Right cardiac atrium (tissue), 5 donors: ENCODE results near the gene GOLGA8B. TPM values are rescaled to one million over a fixed set of nuclear protein-coding genes. Genes with fewer than 3 reads are reported as not detected.
"Not testable (repeated sequence)": the region's sequence is repeated elsewhere in the genome, so short reads cannot be mapped to it uniquely, and the experiment has no call there.

Source experiments
- ATAC-seq, 2 donors: fragments of 200-7000 bp; cut with Tn5 transposase; one replicate each; pipeline versions ENCODE4 v1.8.0 to v1.9.1; 2020; ENCODE audit warnings: moderate library complexity in 2 of 2, mild to moderate bottlenecking in 1 of 2
- DNase-seq, 3 donors: peaks; one replicate each; pipeline ENCODE4 v3.0.0-alpha.2; 2020
- H3K27ac ChIP-seq: one replicate; pipeline ENCODE4 v1.5.1; 2013; ENCODE audit warnings: mild to moderate bottlenecking, low read length, control low read depth, moderate library complexity
- H3K27me3 ChIP-seq: one replicate; pipeline ENCODE4 v1.6.1; 2013; ENCODE audit not compliant: control insufficient read depth, insufficient read depth
- H3K4me1 ChIP-seq: one replicate; pipeline ENCODE4 v1.6.1; 2013; ENCODE audit warnings: low read length; ENCODE audit not compliant: control insufficient read depth, insufficient read depth
- H3K4me3 ChIP-seq: one replicate; pipeline ENCODE4 v1.5.1; 2013; ENCODE audit warnings: low read length, control low read depth
- H3K9me3 ChIP-seq: one replicate; pipeline ENCODE4 v1.6.1; 2013; ENCODE audit warnings: low read length; ENCODE audit not compliant: control insufficient read depth
- WGBS: extraction: QIAGEN DNeasy Blood & Tissue Kit; methylation state at CpG from one replicate; pipeline ENCODE4 v1.1.7; 2013; 5-methylcytosine and 5-hydroxymethylcytosine counted together
- intact Hi-C, 4 donors: fragments of 100-400 bp; cut with DNase I; formaldehyde crosslinking; loops; one replicate each; pipeline versions ENCODE4 v1.11.0 to v1.14.0; 2022 to 2023
- polyA plus RNA-seq: library from polyadenylated mRNA; stranded (reverse); fragments of 200-250 nt; gene quantifications from one replicate; pipeline ENCODE4 v1.2.3, GENCODE V29; 2013
- total RNA-seq, 4 donors: library from RNA; stranded (reverse); fragmentation: NEBNext Ultra II Directional; extraction: Animal tissue kit (Norgen Biotek cat#: 25700); gene quantifications; one replicate each; pipeline ENCODE4 v1.2.1, GENCODE V29; 2021
- donor health status: healthy with polysubstance abuse.
- donor health status: DM: no; HTN: yes; CAD: no.
- donor health status: DM: no; HTN: no; CAD: no.
- donor health status: DM: no; HTN: yes; CAD: no; lungs with severe emphysema.
- donor health status: DM: yes; HTN: yes; CAD: no.

GOLGA8B gene
- total and polyA plus RNA-seq, 5 donors: 11.9 to 43.6 (median 22.3) TPM

DNA sequence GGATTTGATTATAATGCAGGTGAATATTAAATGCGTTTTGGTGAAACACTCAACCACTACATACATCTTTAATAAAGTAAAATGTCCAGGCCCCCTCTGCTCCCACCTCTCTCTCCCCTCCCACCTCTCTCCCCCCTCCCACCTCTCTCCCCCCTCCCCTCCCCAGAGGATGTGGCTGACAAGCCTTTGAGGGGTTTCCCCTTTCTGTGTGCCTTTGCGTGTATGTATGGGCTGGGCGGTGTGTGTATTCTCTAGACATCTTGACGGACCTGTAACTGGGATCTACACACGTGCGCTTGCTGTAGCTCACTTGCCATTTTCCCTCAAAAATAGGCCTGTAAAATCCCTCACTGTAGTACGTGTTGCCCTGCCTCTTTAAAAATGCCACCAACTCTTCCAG is 28.3 kb downstream of the GOLGA8B start:
- H3K4me3 ChIP-seq, H3K27me3 ChIP-seq, H3K27ac ChIP-seq, DNase-seq, H3K4me1 ChIP-seq, intact Hi-C loops, H3K9me3 ChIP-seq, ATAC-seq: not testable (repeated sequence)
- 67% methylated on average over 2 of the region's 7 CpGs for WGBS

DNA sequence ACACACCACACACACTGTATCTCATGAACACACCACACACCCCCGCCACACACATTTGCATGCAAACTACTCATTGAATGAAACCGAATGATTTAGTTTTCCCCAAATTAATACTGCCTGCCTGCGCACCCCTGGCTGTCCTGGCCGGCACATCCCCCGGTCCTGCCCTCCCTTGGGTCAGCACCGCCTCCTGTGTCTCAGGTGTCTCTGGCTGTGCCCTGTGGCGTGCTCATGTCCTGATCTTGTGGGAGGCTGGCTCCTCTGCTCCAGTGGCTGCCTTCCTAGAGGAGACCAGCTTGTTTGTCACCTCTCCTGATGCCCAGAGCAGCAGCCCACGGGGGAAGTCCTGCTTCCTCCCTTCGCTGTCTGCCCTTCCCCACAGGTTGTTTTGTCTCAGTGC is 28.7 kb downstream of the GOLGA8B start:
- H3K27me3 ChIP-seq, H3K4me1 ChIP-seq, ATAC-seq, DNase-seq, H3K9me3 ChIP-seq, H3K4me3 ChIP-seq, H3K27ac ChIP-seq, intact Hi-C loops: not testable (repeated sequence)
- 93% methylated on average over 4 of the region's 9 CpGs for WGBS

DNA sequence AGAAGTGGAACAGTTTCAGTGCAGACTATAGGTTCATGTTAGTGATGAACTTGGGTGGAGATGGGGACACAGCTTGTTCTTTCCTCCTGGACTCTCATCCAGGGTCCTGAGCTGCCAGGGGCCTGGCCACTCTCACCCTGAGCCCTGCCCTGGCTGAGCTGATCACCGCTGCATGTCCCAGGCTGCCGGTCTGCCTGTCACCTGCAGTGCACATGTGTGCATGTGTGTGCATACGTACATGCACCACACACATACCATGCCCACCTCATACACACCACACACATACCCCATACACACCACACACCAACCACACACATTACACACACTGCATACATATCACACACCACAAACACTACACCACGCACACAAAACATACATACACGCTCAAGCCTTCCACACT is 29.3 kb downstream of the GOLGA8B start:
- H3K4me1 ChIP-seq, H3K4me3 ChIP-seq, intact Hi-C loops, H3K27ac ChIP-seq, H3K9me3 ChIP-seq, H3K27me3 ChIP-seq, DNase-seq: not testable (repeated sequence)
- ATAC-seq: peak; percentile 29 to 36
- WGBS: 91% methylated on average over 3 of the region's 5 CpGs

DNA sequence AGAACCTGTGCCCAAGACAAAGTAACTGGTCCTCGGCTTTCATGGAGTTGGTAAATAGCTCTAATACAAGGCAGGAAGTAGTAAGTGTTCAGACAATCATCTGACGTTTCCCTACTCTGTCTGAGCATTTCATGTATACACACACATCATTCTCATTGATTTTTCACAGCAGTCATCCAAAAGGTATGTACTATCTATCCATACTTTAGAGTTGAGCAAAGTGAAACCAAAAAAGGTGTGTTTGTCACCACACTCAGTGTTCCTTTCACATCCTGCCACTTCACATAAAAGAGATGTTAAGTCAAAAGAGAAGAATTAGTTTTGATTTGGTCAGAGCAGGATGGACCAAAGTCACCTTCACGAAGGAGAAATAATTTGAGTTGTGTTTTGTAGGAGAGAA is 33.3 kb downstream of the GOLGA8B start:
- ATAC-seq, H3K27ac ChIP-seq, H3K27me3 ChIP-seq, H3K4me3 ChIP-seq, H3K9me3 ChIP-seq, H3K4me1 ChIP-seq, intact Hi-C loops, DNase-seq: not testable (repeated sequence)
- no CpG with 5 or more reads among the region's 3 CpGs for WGBS

DNA sequence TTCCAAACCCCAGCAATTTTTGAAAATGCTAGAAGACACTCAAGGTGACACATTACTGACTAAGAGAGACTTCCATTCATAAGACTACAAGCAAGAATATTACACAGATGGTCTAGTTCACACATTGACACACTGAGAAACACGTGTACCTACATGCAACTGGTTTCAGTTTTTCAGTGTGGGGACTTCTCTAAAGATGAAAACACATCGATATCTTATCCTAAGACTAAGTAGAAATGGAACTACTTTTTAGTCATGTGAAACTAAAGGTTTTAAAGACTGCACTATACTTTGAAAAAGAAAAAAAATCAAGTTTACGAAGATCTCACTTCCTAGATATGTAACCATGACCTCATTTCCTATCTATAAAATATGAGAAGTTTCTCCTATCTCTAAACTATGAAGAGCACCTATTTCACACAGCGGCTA is 34.1 kb downstream of the GOLGA8B start:
- intact Hi-C loops: not testable (repeated sequence)
- 91% methylated on average over 1 of the region's 4 CpGs for WGBS

DNA sequence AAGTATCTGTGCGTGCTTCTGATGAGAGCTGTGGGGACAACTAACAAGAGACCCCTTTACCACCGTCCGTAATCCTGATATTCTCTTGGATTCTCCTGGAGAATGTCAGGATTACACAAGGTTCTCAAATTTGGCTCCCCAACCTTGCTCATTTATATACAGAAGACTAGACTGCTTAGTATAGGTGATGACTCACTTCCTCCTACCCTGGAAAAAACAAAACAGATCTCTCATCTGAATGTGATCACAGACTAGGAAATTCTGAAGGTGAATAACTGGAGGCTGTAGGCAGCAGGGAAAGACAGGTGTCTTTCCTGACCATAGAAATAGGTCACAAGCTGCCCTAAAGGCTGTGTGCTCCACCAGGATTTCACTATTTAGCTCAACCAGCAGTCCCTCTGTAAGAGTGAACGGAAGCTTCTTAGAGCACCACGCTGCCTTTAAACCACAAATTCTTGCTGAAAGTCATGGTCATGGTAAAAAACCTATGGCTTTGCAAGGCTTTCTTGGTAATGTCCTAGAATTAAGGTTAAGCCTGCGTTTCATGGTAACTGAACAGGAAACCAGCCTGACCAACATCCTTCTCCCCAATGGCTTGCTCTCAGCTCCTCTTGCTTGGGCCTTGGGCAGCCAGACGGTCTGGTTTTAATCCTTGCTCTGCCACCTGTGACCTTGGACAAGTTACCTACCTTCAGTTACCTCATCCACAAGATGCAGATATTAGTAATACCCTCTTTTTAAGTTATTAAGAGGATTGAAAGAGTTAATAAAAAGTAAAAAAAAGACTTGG is 39.4 kb downstream of the GOLGA8B start:
- intact Hi-C loops, H3K9me3 ChIP-seq, DNase-seq, H3K27ac ChIP-seq, H3K4me3 ChIP-seq, ATAC-seq, H3K4me1 ChIP-seq, H3K27me3 ChIP-seq: not testable (repeated sequence)
- 86% methylated on average over 2 of the region's 7 CpGs for WGBS

More for the DNA sequence above, 34.1 kb downstream of the GOLGA8B start:
- not testable (repeated sequence) for H3K4me1 ChIP-seq, DNase-seq, H3K9me3 ChIP-seq, H3K4me3 ChIP-seq, H3K27me3 ChIP-seq, ATAC-seq, H3K27ac ChIP-seq

DNA sequence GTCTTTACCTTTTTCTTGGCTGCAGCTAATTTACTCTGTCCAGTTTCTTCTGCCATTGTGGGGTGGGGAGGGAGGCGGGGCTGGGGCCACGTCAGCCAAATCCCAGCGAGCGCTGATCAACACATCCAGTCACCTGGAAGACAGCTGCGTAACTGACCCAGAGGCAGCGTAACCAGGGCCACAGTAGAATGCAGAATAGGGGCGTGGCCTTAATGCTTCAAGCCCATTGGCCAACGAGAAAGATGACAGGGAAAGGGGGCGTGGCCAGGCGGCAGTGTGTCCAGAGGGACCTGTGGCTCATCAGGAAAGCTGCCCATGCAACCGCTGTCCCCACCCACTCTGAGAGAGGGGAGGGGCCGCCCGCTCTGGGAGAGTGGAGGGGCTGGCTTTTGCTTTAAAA is 47.6 kb downstream of the GOLGA8B start:
- H3K4me1 ChIP-seq, H3K4me3 ChIP-seq, H3K9me3 ChIP-seq, DNase-seq, ATAC-seq, H3K27me3 ChIP-seq, intact Hi-C loops, H3K27ac ChIP-seq: not testable (repeated sequence)
- no CpG with 5 or more reads among the region's 13 CpGs for WGBS

Other genes starting within 250 kb of the GOLGA8B start
- gene SLC12A6, start 245.9 kb downstream of the GOLGA8B start, total RNA-seq: 10 to 100 TPM; 15.3 to 21.2 (median 17.5) TPM
- 8.1 TPM for gene SLC12A6, start 245.9 kb downstream of the GOLGA8B start, polyA plus RNA-seq
- 100 to 1,000 TPM in 3 of 4 donors, 10 to 100 TPM in 1; 87.2 to 122 (median 106) TPM for gene NOP10, start 240.5 kb downstream of the GOLGA8B start, total RNA-seq
- 206 TPM for gene NOP10, start 240.5 kb downstream of the GOLGA8B start, polyA plus RNA-seq
- gene NUTM1, start 240.3 kb downstream of the GOLGA8B start, total RNA-seq: not detected
- gene NUTM1, start 240.3 kb downstream of the GOLGA8B start, polyA plus RNA-seq: not detected
- gene LPCAT4, start 216.5 kb downstream of the GOLGA8B start, total RNA-seq: 10 to 100 TPM; 24.1 to 44.9 (median 39.7) TPM
- gene LPCAT4, start 216.5 kb downstream of the GOLGA8B start, polyA plus RNA-seq: 36.8 TPM
- 10 to 100 TPM; 18.3 to 26.3 (median 23.5) TPM for gene GOLGA8A, start 145.8 kb downstream of the GOLGA8B start, total RNA-seq
- gene GOLGA8A, start 145.8 kb downstream of the GOLGA8B start, polyA plus RNA-seq: 22.5 TPM
- 10 to 100 TPM in 2 of 4 donors, 1 to 10 TPM in 2; 2.0 to 34.1 (median 14.0) TPM for gene GJD2, start 171.3 kb upstream of the GOLGA8B start, total RNA-seq
- gene GJD2, start 171.3 kb upstream of the GOLGA8B start, polyA plus RNA-seq: 7.4 TPM
- over 10,000 TPM in 3 of 4 donors, 1,000 to 10,000 TPM in 1; 9,200 to 14,744 (median 13,223) TPM for gene ACTC1, start 211.9 kb upstream of the GOLGA8B start, total RNA-seq
- gene ACTC1, start 211.9 kb upstream of the GOLGA8B start, polyA plus RNA-seq: 12,784 TPM